ENCODE data around the gene COP1. TPM values are rescaled to one million over a fixed set of nuclear protein-coding genes. Genes with fewer than 3 reads are reported as not detected.
"Not testable (repeated sequence)": the region's sequence is repeated elsewhere in the genome, so short reads cannot be mapped to it uniquely, and the experiment has no call there.

COP1 gene
- total RNA-seq, 1 donor from 2014 or later = 39.1 TPM

DNA sequence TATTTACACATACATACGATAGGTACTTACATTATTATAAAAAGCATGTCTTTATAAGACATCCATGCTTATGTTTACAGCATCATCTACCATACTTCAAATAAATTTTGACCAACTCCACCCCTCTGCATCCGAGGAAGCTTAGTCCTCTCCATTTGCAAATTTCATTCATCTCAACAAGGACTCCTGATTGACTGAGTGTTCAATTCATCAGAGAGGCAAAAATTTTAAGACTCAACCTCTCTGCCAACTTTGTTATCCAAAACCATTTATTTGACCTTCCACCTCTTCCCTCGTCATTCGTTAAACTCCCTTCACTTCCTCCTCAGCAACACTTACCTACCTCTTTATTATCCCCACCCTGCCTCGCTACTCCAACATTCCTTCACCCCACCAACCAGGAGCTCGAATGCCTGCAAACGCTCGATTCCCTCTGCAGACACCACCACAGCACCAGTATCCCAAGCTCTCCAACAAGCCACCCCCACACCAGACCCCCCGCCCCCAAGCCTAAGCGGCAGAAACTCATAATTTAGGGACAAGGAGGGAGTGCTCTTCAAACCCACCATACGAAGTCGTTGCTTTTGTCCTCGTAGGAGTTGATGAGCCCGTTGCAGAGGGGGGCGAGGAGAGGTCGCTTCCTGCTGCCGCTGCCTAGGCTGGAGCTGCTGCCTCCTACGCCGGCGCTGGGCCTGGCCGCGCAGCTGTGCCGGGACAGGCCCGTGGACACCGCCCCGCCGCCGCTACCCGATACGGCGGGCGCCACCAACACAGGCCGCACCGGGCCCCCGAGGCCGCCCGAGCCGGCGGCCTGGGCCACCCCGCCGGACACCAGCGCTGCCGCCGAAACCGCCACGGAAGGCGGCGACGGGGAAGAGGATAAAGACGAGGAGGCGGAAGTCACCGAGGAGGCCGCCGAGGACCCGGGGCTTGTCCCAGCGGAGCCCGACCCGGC is 803 bp downstream of the COP1 start:
- H3K4me1 Mint-ChIP-seq (ENCODE audit: unreplicated experiment) = peaks cover 36% of the 10 kb centered on the region
- H3K27me3 Mint-ChIP-seq (ENCODE audit: unreplicated experiment) = no peaks in the 10 kb centered on the region
- no peak for DNase-seq (ENCODE audit: extremely low spot score, unreplicated experiment)
- TF ChIP-seq, protein P1, sequence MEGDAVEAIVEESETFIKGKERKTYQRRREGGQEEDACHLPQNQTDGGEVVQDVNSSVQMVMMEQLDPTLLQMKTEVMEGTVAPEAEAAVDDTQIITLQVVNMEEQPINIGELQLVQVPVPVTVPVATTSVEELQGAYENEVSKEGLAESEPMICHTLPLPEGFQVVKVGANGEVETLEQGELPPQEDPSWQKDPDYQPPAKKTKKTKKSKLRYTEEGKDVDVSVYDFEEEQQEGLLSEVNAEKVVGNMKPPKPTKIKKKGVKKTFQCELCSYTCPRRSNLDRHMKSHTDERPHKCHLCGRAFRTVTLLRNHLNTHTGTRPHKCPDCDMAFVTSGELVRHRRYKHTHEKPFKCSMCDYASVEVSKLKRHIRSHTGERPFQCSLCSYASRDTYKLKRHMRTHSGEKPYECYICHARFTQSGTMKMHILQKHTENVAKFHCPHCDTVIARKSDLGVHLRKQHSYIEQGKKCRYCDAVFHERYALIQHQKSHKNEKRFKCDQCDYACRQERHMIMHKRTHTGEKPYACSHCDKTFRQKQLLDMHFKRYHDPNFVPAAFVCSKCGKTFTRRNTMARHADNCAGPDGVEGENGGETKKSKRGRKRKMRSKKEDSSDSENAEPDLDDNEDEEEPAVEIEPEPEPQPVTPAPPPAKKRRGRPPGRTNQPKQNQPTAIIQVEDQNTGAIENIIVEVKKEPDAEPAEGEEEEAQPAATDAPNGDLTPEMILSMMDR (IDR thresholded peaks at IDR 0.05) = no peak
- H3K4me3 Mint-ChIP-seq (ENCODE audit: unreplicated experiment) = peak overlapping the region; percentile 97
- H3K36me3 Mint-ChIP-seq (ENCODE audit: unreplicated experiment) = no peaks in the 10 kb centered on the region
- peak overlapping the region; percentile 84 for H3K27ac Mint-ChIP-seq (ENCODE audit: unreplicated experiment)
- H3K9me3 Mint-ChIP-seq (ENCODE audit: unreplicated experiment) = no peaks in the 10 kb centered on the region

DNA sequence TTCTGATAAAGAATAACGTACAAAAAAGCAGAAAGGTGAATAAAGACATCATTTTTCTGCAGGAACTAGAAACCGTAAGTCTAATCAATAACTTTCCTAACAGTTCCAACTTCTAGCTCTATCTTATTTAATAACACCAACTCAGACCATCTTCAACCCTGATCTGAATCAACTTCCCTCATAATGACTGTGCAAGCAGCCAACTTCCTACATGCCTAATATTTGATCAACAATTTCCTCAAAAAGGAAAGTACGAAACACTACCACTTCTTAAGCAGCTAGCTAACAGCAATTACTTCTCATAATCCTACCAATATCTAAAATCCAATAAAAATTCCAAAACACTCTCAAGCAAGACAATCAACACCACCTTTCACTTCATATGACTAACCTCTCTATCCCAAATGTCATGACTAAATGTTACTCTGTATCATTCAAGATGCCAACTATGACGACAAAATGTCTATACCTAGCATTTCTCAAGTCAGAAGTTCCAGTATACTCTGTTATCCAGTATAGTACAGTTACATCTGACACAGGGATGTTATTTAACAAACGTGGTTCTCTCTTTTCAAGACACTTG is 1.7 kb downstream of the COP1 start:
- no peak for DNase-seq (ENCODE audit: extremely low spot score, unreplicated experiment)
- H3K27me3 Mint-ChIP-seq (ENCODE audit: unreplicated experiment) = no peaks in the 10 kb centered on the region
- peak overlapping the region; percentile 92 for H3K4me3 Mint-ChIP-seq (ENCODE audit: unreplicated experiment)
- no peaks in the 10 kb centered on the region for H3K36me3 Mint-ChIP-seq (ENCODE audit: unreplicated experiment)
- H3K9me3 Mint-ChIP-seq (ENCODE audit: unreplicated experiment) = no peaks in the 10 kb centered on the region
- TF ChIP-seq, protein P1 (IDR thresholded peaks at IDR 0.05) = no peak
- peak overlapping the region; percentile 84 for H3K27ac Mint-ChIP-seq (ENCODE audit: unreplicated experiment)
- peaks cover 36% of the 10 kb centered on the region for H3K4me1 Mint-ChIP-seq (ENCODE audit: unreplicated experiment)

DNA sequence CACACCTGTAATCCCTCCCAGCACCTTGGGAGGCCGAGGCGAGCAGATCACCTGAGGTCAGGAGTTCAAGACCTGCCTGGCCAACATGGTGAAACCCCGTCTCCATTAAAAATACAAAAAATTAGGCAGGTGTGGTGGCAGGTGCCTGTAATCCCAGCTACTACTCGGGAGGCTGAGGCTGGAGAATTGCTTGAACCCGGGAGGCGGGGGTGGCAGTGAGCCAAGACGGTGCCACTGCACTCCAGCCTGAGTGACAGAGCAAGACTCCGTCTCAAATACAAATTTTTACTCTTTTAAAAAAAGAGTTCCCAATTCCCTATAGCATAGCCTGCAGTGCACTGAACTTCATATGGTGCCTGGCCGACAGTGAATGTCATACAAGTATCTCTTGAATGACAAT is 2.4 kb downstream of the COP1 start:
- not testable (repeated sequence) for H3K27me3 Mint-ChIP-seq (ENCODE audit: unreplicated experiment); H3K9me3 Mint-ChIP-seq (ENCODE audit: unreplicated experiment); H3K36me3 Mint-ChIP-seq (ENCODE audit: unreplicated experiment); DNase-seq (ENCODE audit: extremely low spot score, unreplicated experiment); H3K27ac Mint-ChIP-seq (ENCODE audit: unreplicated experiment)
- Mint-ChIP-seq H3K4me1 (ENCODE audit: unreplicated experiment) (peaks cover 36% of the 10 kb centered on the region), H3K4me3 (ENCODE audit: unreplicated experiment) (peak overlapping the region; percentile 92)

DNA sequence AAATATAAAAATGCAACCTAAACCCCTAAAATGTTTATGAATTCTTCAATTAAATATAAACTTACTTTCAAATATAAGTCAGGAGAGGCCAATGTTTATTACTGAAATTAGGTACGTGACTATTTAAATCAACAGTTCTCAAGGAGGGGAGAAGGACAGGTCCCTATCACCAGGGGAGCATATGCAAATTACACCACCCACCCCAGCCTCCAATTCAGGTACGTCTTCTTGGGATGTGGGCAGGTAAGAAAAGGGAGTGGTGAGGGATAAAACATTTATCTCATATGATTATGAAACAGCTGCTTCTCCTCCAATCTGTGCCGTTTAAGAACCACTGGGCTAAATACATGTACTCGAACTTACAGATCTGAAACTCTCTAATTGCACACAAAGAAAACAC is 3.4 kb downstream of the COP1 start:
- no peak for DNase-seq (ENCODE audit: extremely low spot score, unreplicated experiment)
- no peaks in the 10 kb centered on the region for H3K36me3 Mint-ChIP-seq (ENCODE audit: unreplicated experiment)
- H3K4me1 Mint-ChIP-seq (ENCODE audit: unreplicated experiment) = peaks cover 36% of the 10 kb centered on the region
- no peaks in the 10 kb centered on the region for H3K9me3 Mint-ChIP-seq (ENCODE audit: unreplicated experiment)
- TF ChIP-seq, protein P1 (IDR thresholded peaks at IDR 0.05) = no peak
- no peaks in the 10 kb centered on the region for H3K27me3 Mint-ChIP-seq (ENCODE audit: unreplicated experiment)
- peak overlapping the region; percentile 4 for H3K27ac Mint-ChIP-seq (ENCODE audit: unreplicated experiment)
- no peak overlapping the region for H3K4me3 Mint-ChIP-seq (ENCODE audit: unreplicated experiment)

DNA sequence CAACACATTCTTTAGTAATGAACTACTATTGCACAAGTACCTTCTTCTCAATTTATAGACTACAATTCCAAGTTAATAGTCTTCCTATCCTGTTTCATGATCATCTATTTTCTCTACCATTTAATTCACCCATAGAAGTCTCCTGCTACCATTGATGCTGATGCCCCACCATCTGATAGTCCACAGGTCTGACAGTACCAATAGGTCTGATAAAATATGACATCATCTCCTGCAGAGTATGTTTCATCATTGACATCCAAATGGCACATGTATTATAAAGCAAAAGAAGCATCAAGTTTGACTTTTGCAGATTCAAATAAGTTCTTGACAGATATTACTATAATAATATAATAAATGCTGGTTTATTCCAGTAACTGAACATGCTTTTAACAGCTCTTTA is 5.5 kb downstream of the COP1 start:
- H3K4me3 Mint-ChIP-seq (ENCODE audit: unreplicated experiment) = no peak overlapping the region

More for the DNA sequence above, 5.5 kb downstream of the COP1 start:
- Mint-ChIP-seq H3K27me3 (ENCODE audit: unreplicated experiment) (no peaks in the 10 kb centered on the region), H3K27ac (ENCODE audit: unreplicated experiment) (no peak overlapping the region), H3K4me1 (ENCODE audit: unreplicated experiment) (peaks cover 29% of the 10 kb centered on the region), H3K9me3 (ENCODE audit: unreplicated experiment) (no peaks in the 10 kb centered on the region), H3K36me3 (ENCODE audit: unreplicated experiment) (no peaks in the 10 kb centered on the region)
- TF ChIP-seq, protein P1 (IDR thresholded peaks at IDR 0.05) = no peak
- DNase-seq (ENCODE audit: extremely low spot score, unreplicated experiment) = no peak

Measured in osteocyte (in vitro differentiated cells).